ENCODE measurements around the gene KDM4C. TPM values are rescaled to one million over a fixed set of nuclear protein-coding genes. Genes with fewer than 3 reads are reported as not detected.

The KDM4C gene
- total and polyA plus RNA-seq, 8 donors = 6.7 to 129 (median 79.9) TPM

- H3K4me3 ChIP-seq = no peak overlapping the region
- 52 to 82% (median 72%) methylated on average over 7 of the region's 7 CpGs for WGBS, 5 donors
- DNase-seq = peak in 1 of 2 donors; percentile 22
- TF ChIP-seq POLR2AphosphoS5 (IDR thresholded peaks at IDR 0.05) (no peak), CTCF (IDR thresholded peaks at IDR 0.05) (no peak), POLR2A (IDR thresholded peaks at IDR 0.05) (no peak), EP300 (IDR thresholded peaks at IDR 0.05) (no peak)
- H3K4me1 ChIP-seq = peaks cover 0 to 26% (median 15%) of the 10 kb centered on the region in 4 donors
- no peaks in the 10 kb centered on the region for H3K9me3 ChIP-seq
- intact Hi-C loops (cut with DNase I; ENCODE audit: low total_unique reads) = no loop called here
- H3K36me3 ChIP-seq = peaks cover 10 to 39% (median 36%) of the 10 kb centered on the region in 4 donors
- no peaks in the 10 kb centered on the region for H3K27me3 ChIP-seq
- H3K27ac ChIP-seq = peak overlapping the region in 4 of 5 donors; percentile 3 to 41 (median 30)
Measured at GRCh38 chr9:6852243-6852963, 94.6 kb downstream of the KDM4C start.

- H3K36me3 ChIP-seq = peaks cover 0 to 26% (median 20%) of the 10 kb centered on the region in 4 donors
- H3K9me3 ChIP-seq = no peaks in the 10 kb centered on the region
- peak in 1 of 2 donors; percentile 75 for DNase-seq
- H3K4me1 ChIP-seq = peaks cover 0 to 26% (median 15%) of the 10 kb centered on the region in 4 donors
- intact Hi-C loops (cut with DNase I; ENCODE audit: low total_unique reads) = no loop called here
- H3K27me3 ChIP-seq = no peaks in the 10 kb centered on the region
- no peak overlapping the region for H3K4me3 ChIP-seq
- WGBS, 5 donors = 60 to 84% (median 67%) methylated on average over 3 of the region's 3 CpGs
- peak overlapping the region in 4 of 5 donors; percentile 3 to 48 (median 12) for H3K27ac ChIP-seq
- TF ChIP-seq POLR2AphosphoS5 (IDR thresholded peaks at IDR 0.05) = peak in 2 of 3 donors; percentile 19 to 36
- TF ChIP-seq CTCF (IDR thresholded peaks at IDR 0.05) = no peak
Measured at GRCh38 chr9:6855860-6856259, 98.1 kb downstream of the KDM4C start.

GRCh38 chr9:6864102-6864501 lies 106.3 kb downstream of the KDM4C start:
- Histone ChIP-seq H3K4me1 (peaks cover 0 to 2% (median under 1%) of the 10 kb centered on the region in 4 donors), H3K27me3 (no peaks in the 10 kb centered on the region), H3K9me3 (peaks cover 8 to 22% (median 13%) of the 10 kb centered on the region in 4 donors), H3K4me3 (no peak overlapping the region), H3K36me3 (peaks cover 0 to 18% (median 6%) of the 10 kb centered on the region in 4 donors), H3K27ac (no peak overlapping the region)
- 90 to 100% (median 97%) methylated on average over 1 of the region's 1 CpG for WGBS, 5 donors
- intact Hi-C loops (cut with DNase I; ENCODE audit: low total_unique reads) = no loop called here
- no peak for TF ChIP-seq CTCF (IDR thresholded peaks at IDR 0.05)
- TF ChIP-seq EP300 (IDR thresholded peaks at IDR 0.05) = no peak
- TF ChIP-seq POLR2AphosphoS5 (IDR thresholded peaks at IDR 0.05) = no peak
- no peak for TF ChIP-seq POLR2A (IDR thresholded peaks at IDR 0.05)
- no peak for DNase-seq

- WGBS, 5 donors = 86 to 96% (median 90%) methylated on average over 5 of the region's 5 CpGs
Measured at GRCh38 chr9:6869081-6869948, 111.5 kb downstream of the KDM4C start.

More at GRCh38 chr9:6869081-6869948, 111.5 kb downstream of the KDM4C start:
- TF ChIP-seq POLR2A (IDR thresholded peaks at IDR 0.05) (no peak), POLR2AphosphoS5 (IDR thresholded peaks at IDR 0.05) (no peak), CTCF (IDR thresholded peaks at IDR 0.05) (no peak), EP300 (IDR thresholded peaks at IDR 0.05) (no peak)
- Histone ChIP-seq H3K27me3 (no peaks in the 10 kb centered on the region), H3K9me3 (peaks cover 0 to 8% (median 3%) of the 10 kb centered on the region in 4 donors), H3K4me1 (peaks cover 0 to 19% (median 15%) of the 10 kb centered on the region in 4 donors), H3K36me3 (peaks cover 0 to 4% (median 0%) of the 10 kb centered on the region in 4 donors), H3K27ac (no peak overlapping the region), H3K4me3 (no peak overlapping the region)
- intact Hi-C loops (cut with DNase I; ENCODE audit: low total_unique reads) = no loop called here
- DNase-seq = peak in 1 of 2 donors; percentile 59
